CD4-positive, alpha-beta memory T cell (primary cell): ENCODE measurements around the gene PPP1R14C. TPM values are rescaled to one million over a fixed set of nuclear protein-coding genes. Genes with fewer than 3 reads are reported as not detected.

Experiments
- CTCF ChIA-PET: fragments of 350-600 bp; sonication (Branson Sonifier 250); formaldehyde crosslinking; loops from one replicate; lab custom pipeline; 2021; ENCODE audit warnings: inconsistent platforms; ENCODE audit not compliant: partially characterized antibody; lab: Charles Lee
- POLR2A ChIA-PET: fragments of 350-600 bp; sonication (Branson Sonifier 250); formaldehyde crosslinking; loops from one replicate; lab custom pipeline; 2021; ENCODE audit not compliant: partially characterized antibody; lab: Charles Lee
- DNase-seq, 5 donors: peaks; one replicate each; pipeline versions ENCODE4 v3.0.0 to v3.0.0-alpha.2; 2020 to 2022; ENCODE audit warnings: mixed read lengths in 1 of 5
- H3K27ac ChIP-seq: one replicate; pipeline ENCODE4 v1.7.0; 2013; ENCODE audit warnings: low read depth, low read length
- H3K27me3 ChIP-seq: 2 replicates; pipeline ENCODE4 v1.7.0; 2013; ENCODE audit warnings: mild to moderate bottlenecking, low read length, moderate library complexity; ENCODE audit not compliant: insufficient read depth
- H3K36me3 ChIP-seq: 2 replicates; pipeline ENCODE4 v1.7.0; 2013; ENCODE audit warnings: mild to moderate bottlenecking, low read length, moderate library complexity; ENCODE audit not compliant: insufficient read depth
- H3K4me1 ChIP-seq: 2 replicates; pipeline ENCODE4 v1.7.0; 2013; ENCODE audit warnings: mild to moderate bottlenecking, low read length, moderate library complexity; ENCODE audit not compliant: insufficient read depth
- H3K4me3 ChIP-seq, 2 donors: one replicate each; pipeline ENCODE4 v1.7.0; 2013; ENCODE audit warnings: low read length in 2 of 2, mild to moderate bottlenecking in 1 of 2
- H3K9me3 ChIP-seq, 2 donors: one replicate each; pipeline ENCODE4 v1.7.0; 2013; ENCODE audit warnings: low read length in 2 of 2, control low read depth in 1 of 2; ENCODE audit not compliant: control insufficient read depth in 1 of 2
- H3K27ac Mint-ChIP-seq, 7 donors: one replicate each; pipeline ENCODE4 v1.8.0; 2020 to 2021; ENCODE audit warnings: mixed read lengths in 7 of 7, mild to moderate bottlenecking in 6 of 7, inconsistent platforms in 3 of 7, moderate library complexity in 3 of 7
- H3K27me3 Mint-ChIP-seq, 2 donors: one replicate each; pipeline ENCODE4 v1.8.0; 2020 to 2021; ENCODE audit warnings: mixed read lengths in 2 of 2
- H3K36me3 Mint-ChIP-seq, 2 donors: one replicate each; pipeline ENCODE4 v1.8.0; 2020 to 2021; ENCODE audit warnings: mixed read lengths in 2 of 2, inconsistent platforms in 1 of 2, mild to moderate bottlenecking in 1 of 2
- H3K4me1 Mint-ChIP-seq, 4 donors: one replicate each; pipeline ENCODE4 v1.8.0; 2020 to 2021; ENCODE audit warnings: mixed read lengths in 4 of 4, mild to moderate bottlenecking in 1 of 4
- H3K4me3 Mint-ChIP-seq, 8 donors: one replicate each; pipeline ENCODE4 v1.8.0; 2020 to 2021; ENCODE audit warnings: mixed read lengths in 8 of 8, mild to moderate bottlenecking in 7 of 8, moderate library complexity in 6 of 8, inconsistent platforms in 3 of 8
- H3K9me3 Mint-ChIP-seq, 8 donors: one replicate each; pipeline ENCODE4 v1.8.0; 2020 to 2021; ENCODE audit warnings: mixed read lengths in 8 of 8, mild to moderate bottlenecking in 5 of 8, inconsistent platforms in 3 of 8, moderate library complexity in 1 of 8
- intact Hi-C: fragments of 100-400 bp; cut with micrococcal nuclease; formaldehyde crosslinking; loops from one replicate; pipeline ENCODE4 v1.15.1; 2023
- polyA plus RNA-seq, 2 donors: library from polyadenylated mRNA; unstranded; fragments of 300-500 nt; fragmentation: Illumina TruSeq; gene quantifications; one replicate each; pipeline ENCODE4 v1.2.3, GENCODE V29; 2021
- total RNA-seq, 2 experiments: library from RNA; stranded (reverse); gene quantifications; one replicate each; pipeline ENCODE4 v1.2.3, GENCODE V29; 2021

Gene PPP1R14C
- total and polyA plus RNA-seq, 4 experiments from 2014 or later: not detected

GRCh38 chr6:150220634-150221551, 78.0 kb downstream of the PPP1R14C start:
- Mint-ChIP-seq H3K36me3 (no peaks in the 10 kb centered on the region), H3K4me3 (no peak overlapping the region), H3K27me3 (peaks cover 6 to 12% of the 10 kb centered on the region in 2 donors), H3K9me3 (no peaks in the 10 kb centered on the region), H3K27ac (peak overlapping the region in 1 of 7 donors; percentile 6), H3K4me1 (no peaks in the 10 kb centered on the region)
- CTCF ChIA-PET: no interaction called here
- intact Hi-C loops: no loop called here
- H3K27me3 ChIP-seq: no peaks in the 10 kb centered on the region
- DNase-seq: no peak
- no peaks in the 10 kb centered on the region for H3K9me3 ChIP-seq
- no peak overlapping the region for H3K4me3 ChIP-seq
- no peaks in the 10 kb centered on the region for H3K4me1 ChIP-seq
- H3K36me3 ChIP-seq: no peaks in the 10 kb centered on the region
- no peak overlapping the region for H3K27ac ChIP-seq
- POLR2A ChIA-PET: no interaction called here

DNA sequence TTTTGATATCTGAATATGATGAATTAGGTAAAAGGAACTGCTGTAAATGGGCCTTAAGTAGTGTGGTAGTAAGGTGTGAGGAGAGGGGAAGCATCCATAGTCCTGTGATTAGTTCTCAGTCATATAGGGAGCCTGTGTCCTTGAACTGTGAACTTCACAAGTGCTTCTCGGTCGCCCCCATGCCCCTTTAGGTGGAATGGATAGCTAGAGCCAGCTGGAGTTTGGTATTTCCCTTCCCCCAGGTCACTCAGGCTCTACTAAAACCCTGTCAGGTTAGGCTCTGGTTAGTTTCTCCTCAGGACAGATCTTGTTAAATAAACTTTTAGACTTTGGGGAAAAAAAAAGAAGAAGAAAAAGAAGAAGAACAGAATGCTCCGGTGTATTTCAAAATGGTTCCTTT, 82.0 kb downstream of the PPP1R14C start:
- CTCF ChIA-PET: no interaction called here
- POLR2A ChIA-PET: no interaction called here

GRCh38 chr6:150227281-150227680, 84.4 kb downstream of the PPP1R14C start:
- POLR2A ChIA-PET: no interaction called here
- Mint-ChIP-seq H3K36me3 (no peaks in the 10 kb centered on the region), H3K4me3 (no peak overlapping the region), H3K4me1 (peaks cover 0 to 3% (median 0%) of the 10 kb centered on the region in 4 donors), H3K27me3 (peaks cover 13 to 15% of the 10 kb centered on the region in 2 donors), H3K27ac (no peak overlapping the region), H3K9me3 (peaks cover 0 to 3% (median 0%) of the 10 kb centered on the region in 8 donors)
- Histone ChIP-seq H3K9me3 (no peaks in the 10 kb centered on the region), H3K4me3 (no peak overlapping the region), H3K4me1 (no peaks in the 10 kb centered on the region), H3K27ac (no peak overlapping the region), H3K27me3 (no peaks in the 10 kb centered on the region), H3K36me3 (no peaks in the 10 kb centered on the region)
- CTCF ChIA-PET: no interaction called here
- intact Hi-C loops: no loop called here
- no peak for DNase-seq

More for the DNA sequence above, 82.0 kb downstream of the PPP1R14C start:
- H3K27me3 Mint-ChIP-seq: peaks cover 10 to 17% of the 10 kb centered on the region in 2 donors
- H3K27ac Mint-ChIP-seq: no peak overlapping the region
- no peak overlapping the region for H3K4me3 Mint-ChIP-seq
- DNase-seq: no peak
- H3K27ac ChIP-seq: no peak overlapping the region
- H3K9me3 ChIP-seq: no peaks in the 10 kb centered on the region
- H3K9me3 Mint-ChIP-seq: no peaks in the 10 kb centered on the region
- intact Hi-C loops: no loop called here
- H3K36me3 Mint-ChIP-seq: no peaks in the 10 kb centered on the region
- no peaks in the 10 kb centered on the region for H3K4me1 Mint-ChIP-seq
- H3K4me3 ChIP-seq: no peak overlapping the region
- no peaks in the 10 kb centered on the region for H3K4me1 ChIP-seq
- no peaks in the 10 kb centered on the region for H3K36me3 ChIP-seq
- H3K27me3 ChIP-seq: no peaks in the 10 kb centered on the region

DNA sequence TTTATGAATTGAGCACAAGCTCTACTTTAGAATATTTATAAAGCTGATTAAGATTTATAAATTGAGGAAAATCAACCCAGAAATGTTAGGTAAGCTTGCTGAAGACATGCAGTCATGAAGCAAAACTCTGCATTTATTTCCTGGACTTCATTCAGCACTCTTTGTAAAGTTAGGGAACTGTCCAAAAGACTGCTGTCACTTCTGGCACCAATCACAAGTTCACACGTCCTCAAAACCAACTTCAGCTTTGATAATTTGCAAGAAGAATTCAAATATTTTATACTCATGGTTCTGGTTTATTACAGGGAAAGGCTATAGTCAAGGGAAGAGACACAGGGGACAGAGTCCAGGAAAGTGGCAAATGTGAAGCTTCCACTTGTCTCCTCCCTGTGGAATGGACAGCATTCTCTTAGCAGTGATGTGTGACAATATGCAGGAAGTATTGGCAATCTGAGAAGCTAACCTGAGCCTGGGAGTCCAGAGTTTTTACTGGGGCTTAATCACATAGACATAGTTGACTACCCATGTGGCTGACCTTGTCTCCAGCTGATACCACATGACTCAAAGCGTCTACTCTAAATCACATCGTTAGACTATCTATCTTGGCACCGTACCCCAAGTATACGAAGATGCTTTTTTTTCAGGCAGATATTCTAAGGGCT, 85.4 kb downstream of the PPP1R14C start:
- Histone ChIP-seq H3K36me3 (no peaks in the 10 kb centered on the region), H3K4me3 (no peak overlapping the region), H3K9me3 (peaks cover 0 to 4% of the 10 kb centered on the region in 2 donors), H3K27me3 (no peaks in the 10 kb centered on the region), H3K4me1 (no peaks in the 10 kb centered on the region), H3K27ac (no peak overlapping the region)
- ChIA-PET CTCF (no interaction called here), POLR2A (no interaction called here)
- peaks cover 4 to 12% (median 7%) of the 10 kb centered on the region in 4 donors for H3K4me1 Mint-ChIP-seq
- peaks cover 13 to 14% of the 10 kb centered on the region in 2 donors for H3K27me3 Mint-ChIP-seq
- no peak for DNase-seq
- no peak overlapping the region for H3K4me3 Mint-ChIP-seq
- peaks cover 0 to 11% (median 7%) of the 10 kb centered on the region in 8 donors for H3K9me3 Mint-ChIP-seq
- intact Hi-C loops: no loop called here
- peaks cover 0 to 5% of the 10 kb centered on the region in 2 donors for H3K36me3 Mint-ChIP-seq
- no peak overlapping the region for H3K27ac Mint-ChIP-seq

GRCh38 chr6:150229436-150230163, 86.8 kb downstream of the PPP1R14C start:
- no peak overlapping the region for H3K4me3 Mint-ChIP-seq
- Histone ChIP-seq H3K27ac (no peak overlapping the region), H3K4me3 (no peak overlapping the region), H3K4me1 (no peaks in the 10 kb centered on the region), H3K36me3 (no peaks in the 10 kb centered on the region), H3K9me3 (peaks cover 0 to 4% of the 10 kb centered on the region in 2 donors), H3K27me3 (no peaks in the 10 kb centered on the region)
- H3K4me1 Mint-ChIP-seq: peaks cover 4 to 13% (median 7%) of the 10 kb centered on the region in 4 donors
- no peak overlapping the region for H3K27ac Mint-ChIP-seq
- CTCF ChIA-PET: no interaction called here
- POLR2A ChIA-PET: no interaction called here
- peaks cover 0 to 5% of the 10 kb centered on the region in 2 donors for H3K36me3 Mint-ChIP-seq
- no peak for DNase-seq
- peaks cover 9 to 11% of the 10 kb centered on the region in 2 donors for H3K27me3 Mint-ChIP-seq
- intact Hi-C loops: no loop called here
- peaks cover 0 to 17% (median 7%) of the 10 kb centered on the region in 8 donors for H3K9me3 Mint-ChIP-seq

- Mint-ChIP-seq H3K4me3 (peak overlapping the region in 1 of 8 donors; percentile 17), H3K36me3 (peaks cover 0 to 5% of the 10 kb centered on the region in 2 donors)
These were observed 87.3 kb downstream of the PPP1R14C start for GRCh38 chr6:150230164-150230561.

More at GRCh38 chr6:150230164-150230561, 87.3 kb downstream of the PPP1R14C start:
- intact Hi-C loops: no loop called here
- Histone ChIP-seq H3K36me3 (no peaks in the 10 kb centered on the region), H3K9me3 (peaks cover 0 to 4% of the 10 kb centered on the region in 2 donors), H3K4me1 (peaks cover 4% of the 10 kb centered on the region), H3K27me3 (no peaks in the 10 kb centered on the region), H3K27ac (no peak overlapping the region), H3K4me3 (no peak overlapping the region)
- Mint-ChIP-seq H3K9me3 (peaks cover 0 to 17% (median 7%) of the 10 kb centered on the region in 8 donors), H3K27ac (no peak overlapping the region), H3K4me1 (peaks cover 8 to 18% (median 11%) of the 10 kb centered on the region in 4 donors), H3K27me3 (peaks cover 6 to 8% of the 10 kb centered on the region in 2 donors)
- ChIA-PET CTCF (no interaction called here), POLR2A (no interaction called here)
- no peak for DNase-seq
